ENCODE data around the gene TRA2B.
"Not testable (repeated sequence)": the region's sequence is repeated elsewhere in the genome, so short reads cannot be mapped to it uniquely, and the experiment has no call there.

The TRA2B gene

GRCh38 chr3:185926445-185926844 is 11.4 kb downstream of the TRA2B start:
- DNase-seq, result no peak

DNA sequence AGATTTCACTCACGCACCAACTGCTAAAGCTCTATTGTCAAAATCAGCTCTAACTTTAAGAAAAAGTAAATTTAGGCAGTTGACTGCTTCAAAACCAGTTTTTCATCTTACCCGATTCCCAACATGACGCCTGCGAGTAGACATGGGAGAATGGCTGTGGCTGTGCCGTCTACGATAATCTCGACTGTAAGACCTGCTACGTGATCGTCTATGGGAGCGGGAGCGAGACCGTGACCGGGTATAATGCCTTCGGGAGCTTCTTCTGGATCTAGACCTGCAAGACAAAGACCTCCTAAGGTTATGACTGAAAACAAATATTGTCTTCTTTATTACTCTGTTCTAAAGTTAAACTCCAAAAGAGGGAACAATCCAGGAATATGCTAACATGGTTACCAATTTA is 12.5 kb downstream of the TRA2B start:
- DNase-seq, result no peak

- no peak for DNase-seq
Observed at GRCh38 chr3:185924375-185924774, 13.4 kb downstream of the TRA2B start.

- DNase-seq, result no peak
Observed at GRCh38 chr3:185920184-185920583, 17.6 kb downstream of the TRA2B start.

DNA sequence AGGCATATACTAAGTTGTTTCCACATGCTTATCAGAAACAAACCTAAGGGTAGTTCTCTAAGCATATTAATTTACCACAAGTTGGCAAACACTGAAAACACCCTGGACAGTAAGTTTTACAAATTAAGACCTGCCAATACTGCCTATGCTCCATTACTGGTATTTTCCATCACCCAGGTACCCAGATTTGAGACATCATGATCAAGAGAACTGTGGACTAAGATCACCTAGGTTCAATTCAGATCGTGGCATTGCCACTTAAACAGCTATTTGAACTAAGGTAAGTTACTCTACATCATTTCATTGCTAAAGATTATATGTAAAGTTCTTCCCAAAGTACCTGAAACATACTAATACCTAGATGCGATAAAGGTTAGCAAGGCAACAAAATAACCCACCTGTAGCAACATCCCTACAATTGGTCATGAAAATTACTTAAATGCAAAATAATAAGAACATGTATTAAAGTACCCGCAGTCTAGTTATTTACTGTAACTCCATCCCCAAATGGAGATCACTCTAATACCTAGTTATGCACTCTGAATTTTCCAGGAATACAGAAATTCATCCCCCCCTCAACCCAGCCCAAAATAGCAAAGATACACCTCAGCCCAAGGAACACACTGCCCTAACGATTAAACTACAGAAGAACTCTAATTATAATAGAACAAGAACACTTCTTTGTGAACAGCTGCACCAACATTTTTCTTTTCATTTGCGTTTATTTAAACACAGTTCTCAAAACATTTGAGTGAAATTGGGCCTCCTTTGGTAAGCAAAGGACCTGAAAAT is 21.6 kb downstream of the TRA2B start:
- no peak for DNase-seq

- no peak for DNase-seq
Observed at GRCh38 chr3:185915642-185916041, 22.2 kb downstream of the TRA2B start.

DNA sequence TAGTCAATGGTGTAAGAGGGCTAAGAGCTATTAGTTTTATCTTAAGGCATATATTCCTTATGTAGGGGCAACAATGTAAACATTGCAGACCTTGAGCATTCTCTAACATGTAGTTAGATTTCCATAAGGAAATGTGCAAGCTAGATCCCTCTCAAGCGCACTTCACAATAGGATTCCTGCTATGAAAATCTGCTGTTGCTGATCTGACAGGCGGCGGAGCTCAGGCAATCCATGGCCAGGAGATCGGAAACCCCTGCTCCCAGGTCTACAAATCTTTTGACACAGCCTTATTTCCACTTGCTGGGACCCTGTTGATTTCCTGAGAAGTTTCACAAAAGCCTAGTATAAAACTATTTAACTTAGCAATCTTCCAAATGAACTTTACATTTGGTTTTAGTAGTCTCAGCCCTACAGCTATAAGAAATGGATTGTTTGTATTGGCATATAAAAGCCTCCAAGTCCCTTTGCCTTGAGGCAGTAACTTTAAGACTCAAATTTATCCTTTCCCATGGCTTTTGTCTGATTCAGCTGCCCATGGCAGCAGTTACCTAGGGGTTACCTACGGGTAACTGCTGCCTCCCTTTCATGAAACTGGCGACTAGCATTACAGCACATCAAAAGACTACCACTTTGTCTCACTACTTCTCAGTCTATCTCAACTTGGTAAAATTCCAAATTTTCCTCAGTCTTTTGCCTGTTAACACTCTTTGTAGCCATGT is 22.7 kb downstream of the TRA2B start:
- DNase-seq, result no peak

DNA sequence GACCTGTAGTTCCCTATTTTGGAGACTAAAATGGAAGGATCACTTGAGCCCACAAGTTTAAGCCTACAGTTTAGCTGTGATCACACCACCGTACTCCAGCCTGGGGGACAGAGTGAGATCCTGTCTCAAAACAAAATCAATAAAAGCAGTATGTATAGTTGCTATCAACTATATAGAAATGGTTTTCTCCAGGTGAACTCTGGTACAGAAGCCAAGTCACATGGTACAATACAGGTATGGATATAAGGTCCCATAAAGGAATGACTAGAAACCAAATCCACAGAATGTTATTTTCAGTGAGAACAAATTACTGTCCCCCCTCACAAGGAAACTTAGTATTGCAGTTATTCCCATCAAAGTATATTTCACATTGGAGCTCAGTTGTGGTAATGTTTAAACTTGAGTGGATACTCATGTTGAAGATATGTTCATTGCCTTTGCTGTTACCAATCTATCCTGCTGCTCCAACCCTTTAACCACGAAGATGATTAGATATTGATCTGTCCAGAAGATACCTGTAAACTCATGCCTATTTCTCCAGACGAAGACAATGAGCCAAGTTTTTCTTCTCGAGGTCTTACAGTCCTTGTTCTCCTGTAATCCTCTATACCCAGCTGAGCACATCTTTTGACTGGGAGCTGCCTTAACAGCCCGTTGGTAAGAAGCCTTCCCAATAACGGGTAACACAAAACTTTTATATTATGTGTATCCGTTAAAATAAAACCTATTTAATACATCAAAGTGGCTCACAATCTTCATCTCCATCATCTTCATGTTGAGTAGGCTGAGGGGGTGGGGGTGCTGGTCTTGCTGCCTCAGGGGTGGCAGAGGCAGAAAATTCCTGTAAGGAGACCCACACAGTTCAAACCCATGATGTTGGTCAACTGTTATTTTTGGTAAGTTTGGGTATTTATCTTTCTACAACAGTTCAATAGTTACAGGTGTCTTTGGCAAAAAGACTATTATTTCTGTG is 24.6 kb downstream of the TRA2B start:
- DNase-seq, result no peak

- no peak for DNase-seq
Observed at GRCh38 chr3:185912512-185912911, 25.3 kb downstream of the TRA2B start.

DNA sequence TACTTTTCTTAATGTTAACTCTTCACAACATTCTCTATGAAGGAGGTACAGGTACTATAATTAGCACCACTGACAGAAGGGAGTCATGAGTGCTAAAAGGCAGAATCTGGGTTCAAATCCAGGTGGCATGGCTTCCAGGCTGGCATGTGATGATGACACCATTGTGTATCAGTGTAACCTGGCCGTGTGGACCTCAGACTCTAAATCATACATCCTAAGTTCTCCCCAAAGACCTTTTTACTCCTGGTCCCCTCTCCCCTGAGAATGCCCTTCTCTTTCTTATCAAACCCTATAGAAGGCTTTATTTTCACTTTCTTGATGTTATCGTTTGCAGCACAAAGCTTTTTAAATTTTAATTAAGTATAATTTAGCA is 26.8 kb downstream of the TRA2B start:
- DNase-seq, result not testable (repeated sequence)

DNA sequence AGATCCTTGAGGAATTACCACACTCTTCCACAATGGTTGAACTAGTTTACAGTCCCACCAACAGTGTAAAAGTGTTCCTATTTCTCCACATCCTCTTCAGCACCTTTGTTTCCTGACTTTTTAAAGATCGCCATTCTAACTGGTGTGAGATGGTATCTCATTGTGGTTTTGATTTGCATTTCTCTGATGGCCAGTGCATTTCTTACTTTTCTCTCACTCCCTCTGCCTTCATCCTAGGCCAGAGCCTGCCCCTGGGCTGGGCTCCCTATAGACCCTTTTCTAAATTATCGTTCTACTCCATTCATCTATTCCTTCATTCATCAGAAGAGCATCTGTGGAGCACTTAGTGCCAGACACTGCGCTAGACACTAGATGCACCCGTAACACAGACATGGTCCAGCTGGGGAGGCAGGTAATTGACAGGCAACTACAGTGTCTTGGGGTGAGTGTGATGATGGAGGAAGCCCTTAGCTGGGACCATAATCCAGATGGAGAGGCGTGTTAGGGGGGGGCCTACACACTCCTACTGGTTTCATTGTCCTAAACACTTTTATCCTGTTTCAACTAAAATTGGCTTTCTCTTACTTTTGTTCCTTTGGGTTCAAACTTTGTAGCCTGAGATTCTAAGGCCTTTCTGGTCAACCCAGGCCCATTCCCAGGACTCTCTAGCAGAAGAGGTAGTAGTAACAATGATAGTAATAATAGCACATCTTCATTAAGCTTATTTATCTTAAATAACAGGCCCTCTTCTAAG is 27.3 kb downstream of the TRA2B start:
- DNase-seq, result not testable (repeated sequence)

GRCh38 chr3:185909913-185910312 is 27.9 kb downstream of the TRA2B start:
- DNase-seq, result not testable (repeated sequence)

DNA sequence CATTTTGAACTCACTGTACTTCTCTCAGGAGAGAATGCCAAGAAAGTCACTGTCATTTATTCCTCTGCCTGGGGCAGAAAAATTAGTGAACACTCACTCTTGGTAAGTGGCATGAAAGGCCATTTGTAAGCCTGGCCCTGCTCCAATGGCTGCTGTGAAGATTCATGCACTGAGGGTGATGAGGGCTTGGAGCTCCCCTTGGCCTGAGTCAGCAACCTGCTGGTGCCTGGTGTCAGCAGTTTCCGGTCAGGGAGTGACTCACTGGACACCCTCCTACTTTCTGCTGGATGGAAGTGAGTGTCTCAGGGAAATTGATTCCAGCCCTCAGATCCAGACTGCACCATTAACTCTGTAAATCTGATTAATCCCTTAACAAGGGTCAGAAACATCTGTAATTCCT is 37.6 kb downstream of the TRA2B start:
- DNase-seq, result no peak

DNA sequence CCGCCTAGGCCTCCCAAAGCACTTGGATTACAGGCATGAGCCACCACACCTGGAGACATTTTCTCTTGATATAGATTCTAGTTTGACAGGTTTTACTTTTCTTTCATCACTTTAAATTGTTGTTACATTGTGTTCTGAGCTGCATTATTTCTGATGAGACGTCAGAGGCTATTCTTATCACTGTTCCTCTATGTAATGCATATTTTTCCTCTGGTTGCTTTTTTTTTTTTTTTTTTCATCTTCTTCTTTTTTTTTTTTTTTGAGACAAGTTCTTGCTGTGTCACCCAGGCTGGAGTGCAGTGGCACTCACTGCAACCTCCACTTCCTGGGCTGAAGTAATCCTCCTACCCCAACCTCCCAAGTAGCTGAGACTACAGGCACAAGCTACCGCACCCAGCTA is 41.2 kb downstream of the TRA2B start:
- no peak for DNase-seq

DNA sequence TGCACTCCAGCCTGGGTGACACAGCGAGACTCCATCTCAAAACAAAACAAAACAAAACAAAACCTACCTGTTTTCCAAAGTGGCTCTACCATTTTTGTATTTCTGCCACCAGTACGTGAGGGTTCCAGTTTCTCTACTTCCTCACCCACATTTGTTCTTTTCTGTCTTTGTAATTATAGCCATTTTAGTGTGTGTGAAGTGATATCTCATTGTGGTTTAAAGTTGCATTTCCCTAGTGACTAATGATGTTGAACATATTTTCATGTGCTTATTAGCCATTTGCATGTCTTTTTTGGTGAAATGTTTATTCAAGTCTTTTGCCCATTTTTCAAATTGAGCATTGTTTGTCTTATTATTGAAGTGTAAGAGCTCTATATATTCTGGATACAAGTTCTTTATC is 50.7 kb downstream of the TRA2B start:
- no peak for DNase-seq

GRCh38 chr3:185884641-185885040 is 53.2 kb downstream of the TRA2B start:
- no peak for DNase-seq

DNA sequence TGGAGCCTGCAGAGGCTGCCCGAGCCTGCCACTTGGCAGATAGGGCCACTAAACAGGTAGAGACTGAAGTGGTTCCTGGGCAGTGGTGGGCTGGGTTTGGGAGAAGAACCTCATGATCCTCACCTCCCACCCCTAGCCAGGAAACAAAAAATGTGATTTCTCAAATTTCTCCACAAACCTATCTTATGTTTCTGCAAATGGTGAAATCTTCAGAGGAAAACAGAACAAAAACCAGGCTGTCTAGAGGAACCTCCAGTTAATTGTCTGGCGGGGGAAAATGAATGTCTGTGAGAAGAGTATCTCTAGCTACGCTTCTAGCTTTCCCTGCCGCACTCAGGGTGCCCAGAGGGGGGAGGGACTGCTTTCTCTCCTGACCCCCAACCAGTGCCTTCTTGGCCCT is 55.9 kb downstream of the TRA2B start:
- DNase-seq, result no peak

- DNase-seq, result no peak
Observed at GRCh38 chr3:185880600-185880999, 57.2 kb downstream of the TRA2B start.

GRCh38 chr3:185878920-185879319 is 58.9 kb downstream of the TRA2B start:
- DNase-seq, result no peak

- DNase-seq, result no peak
Observed at GRCh38 chr3:185874119-185874518, 63.7 kb downstream of the TRA2B start.

- DNase-seq, result no peak
Observed at GRCh38 chr3:185867650-185868049, 70.2 kb downstream of the TRA2B start.

DNA sequence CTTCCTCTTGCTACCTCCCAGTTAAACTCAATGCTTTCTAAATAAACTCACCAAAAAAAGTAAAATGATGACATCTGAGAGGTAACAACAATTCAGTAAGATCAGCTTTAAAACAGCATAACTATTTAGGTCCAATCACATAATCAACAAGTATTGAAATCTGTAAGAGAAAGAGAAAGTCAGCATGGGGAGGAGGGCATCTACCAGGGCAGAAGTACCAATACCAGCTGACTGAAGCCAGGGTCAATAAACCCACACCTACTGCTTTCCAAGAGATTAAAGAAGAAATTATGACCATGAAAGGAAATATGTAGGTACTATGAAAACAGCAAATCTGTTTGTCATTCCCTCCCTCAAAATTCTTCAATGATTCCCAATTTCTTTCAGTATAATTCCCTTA is 70.8 kb downstream of the TRA2B start:
- no peak for DNase-seq

DNA sequence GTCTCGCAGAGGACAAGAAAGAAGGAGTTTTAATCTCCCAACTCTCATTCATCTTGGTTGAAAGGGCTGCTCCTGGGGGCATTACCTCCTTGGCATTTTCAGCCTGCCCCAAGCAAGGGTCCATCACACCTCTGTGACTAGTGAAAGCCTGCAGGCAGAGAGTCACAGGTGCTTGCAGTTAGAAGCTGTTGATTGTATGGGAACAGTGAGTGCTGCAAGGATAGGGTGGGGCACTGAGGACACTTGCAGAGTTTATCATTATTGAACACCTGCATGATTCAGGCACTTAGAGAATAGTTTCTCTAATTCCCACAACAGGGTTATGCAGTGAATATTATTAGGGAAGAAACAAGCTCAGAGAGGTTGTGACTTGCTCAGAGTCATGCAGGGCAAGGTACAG is 71.3 kb downstream of the TRA2B start:
- DNase-seq, result no peak
